CD14-positive monocyte (primary cell): ENCODE results near the gene TMEM87A. TPM values are rescaled to one million over a fixed set of nuclear protein-coding genes. Genes with fewer than 3 reads are reported as not detected.

Experiments used
- DNase-seq, 3 donors: peaks; one replicate each; pipeline ENCODE4 v3.0.0-alpha.2; 2011 to 2022
- H2AFZ ChIP-seq: 2 replicates; pipeline ENCODE4 v1.6.0; 2012; ENCODE audit warnings: mild to moderate bottlenecking, low read depth, low read length, inconsistent platforms; ENCODE audit not compliant: insufficient read depth, poor library complexity, severe bottlenecking
- H3K27ac ChIP-seq, 2 donors: 1 replicate in 1 of 2; 2 replicates in 1 of 2; pipeline ENCODE4 v1.5.1; 2012 to 2013; ENCODE audit warnings: low read length in 2 of 2, control low read depth in 1 of 2, inconsistent platforms in 1 of 2, low read depth in 1 of 2, mild to moderate bottlenecking in 1 of 2
- H3K27me3 ChIP-seq, 2 donors: one replicate each; pipeline versions ENCODE4 v1.6.0 to v1.6.1; 2011 to 2013; ENCODE audit warnings: low read length in 2 of 2; ENCODE audit not compliant: control insufficient read depth in 2 of 2, insufficient read depth in 2 of 2
- H3K36me3 ChIP-seq, 2 donors: replicated peaks in 1 of 2; 1 replicate in 1 of 2; 2 replicates in 1 of 2; pipeline versions ENCODE4 v1.5.1 to v1.6.1; 2012 to 2013; ENCODE audit warnings: low read length in 2 of 2, control low read depth in 1 of 2, inconsistent platforms in 1 of 2, mild to moderate bottlenecking in 1 of 2; ENCODE audit not compliant: insufficient read depth in 2 of 2, control insufficient read depth in 1 of 2
- H3K4me1 ChIP-seq, 2 donors: 1 replicate in 1 of 2; 2 replicates in 1 of 2; pipeline versions ENCODE4 v1.5.1 to v1.6.1; 2012 to 2013; ENCODE audit warnings: low read length in 2 of 2, control low read depth in 1 of 2, inconsistent platforms in 1 of 2, mild to moderate bottlenecking in 1 of 2, moderate library complexity in 1 of 2; ENCODE audit not compliant: insufficient read depth in 2 of 2, control insufficient read depth in 1 of 2
- H3K4me2 ChIP-seq: replicated peaks from 2 replicates; pipeline ENCODE3; 2012; ENCODE audit warnings: low read length, moderate library complexity, mild to moderate bottlenecking; ENCODE audit not compliant: poor library complexity, severe bottlenecking; ENCODE audit errors: extremely low read depth
- H3K4me3 ChIP-seq, 3 experiments: fragments of 200-600 bp in 1 of 3; sonication (generic) in 1 of 3; replicated peaks in 1 of 3; 1 replicate in 2 of 3; 2 replicates in 1 of 3; pipeline ENCODE4 v1.5.1; 2011 to 2013; ENCODE audit warnings: low read length in 3 of 3, mild to moderate bottlenecking in 3 of 3, control low read depth in 2 of 3, low read depth in 2 of 3, inconsistent platforms in 1 of 3, moderate library complexity in 1 of 3
- H3K79me2 ChIP-seq: 2 replicates; pipeline ENCODE4 v1.6.0; 2012; ENCODE audit warnings: mild to moderate bottlenecking, control low read depth, inconsistent platforms, low read length, moderate library complexity; ENCODE audit not compliant: insufficient read depth
- H3K9ac ChIP-seq: 2 replicates; pipeline ENCODE4 v1.6.0; 2017; ENCODE audit warnings: low read length, mild to moderate bottlenecking; ENCODE audit not compliant: insufficient read depth, poor library complexity, severe bottlenecking
- H3K9me3 ChIP-seq, 2 donors: replicated peaks in 1 of 2; 1 replicate in 1 of 2; 2 replicates in 1 of 2; pipeline versions ENCODE4 v1.5.1 to v1.6.1; 2012 to 2013; ENCODE audit warnings: low read length in 2 of 2, control low read depth in 1 of 2; ENCODE audit not compliant: control insufficient read depth in 1 of 2, insufficient read depth in 1 of 2
- H4K20me1 ChIP-seq: 2 replicates; pipeline ENCODE4 v1.6.0; 2012; ENCODE audit warnings: mild to moderate bottlenecking, low read length, control low read depth, moderate library complexity; ENCODE audit not compliant: insufficient read depth
- H3K27ac Mint-ChIP-seq, 7 donors: one replicate each; pipeline ENCODE4 v1.8.0; 2020; ENCODE audit warnings: mild to moderate bottlenecking in 7 of 7, mixed read lengths in 7 of 7, moderate library complexity in 6 of 7, inconsistent platforms in 2 of 7
- H3K27me3 Mint-ChIP-seq, 3 donors: one replicate each; pipeline ENCODE4 v1.8.0; 2021 to 2022; ENCODE audit warnings: low read depth in 3 of 3, mild to moderate bottlenecking in 3 of 3, mixed read lengths in 3 of 3, moderate library complexity in 3 of 3, inconsistent platforms in 1 of 3
- H3K36me3 Mint-ChIP-seq, 2 donors: one replicate each; pipeline ENCODE4 v1.8.0; 2020; ENCODE audit warnings: mixed read lengths in 2 of 2, inconsistent platforms in 1 of 2, mild to moderate bottlenecking in 1 of 2
- H3K4me1 Mint-ChIP-seq: one replicate; pipeline ENCODE4 v1.8.0; 2020; ENCODE audit warnings: mild to moderate bottlenecking, mixed read lengths
- H3K4me3 Mint-ChIP-seq, 2 donors: one replicate each; pipeline ENCODE4 v1.8.0; 2020; ENCODE audit warnings: mild to moderate bottlenecking in 2 of 2, mixed read lengths in 2 of 2, moderate library complexity in 1 of 2
- H3K9me3 Mint-ChIP-seq, 7 donors: one replicate each; pipeline ENCODE4 v1.8.0; 2020 to 2022; ENCODE audit warnings: mixed read lengths in 7 of 7, mild to moderate bottlenecking in 6 of 7, moderate library complexity in 6 of 7, inconsistent platforms in 2 of 7
- CTCF ChIP-seq: fragments of 200-600 bp; IDR thresholded peaks from one replicate; pipeline ENCODE4 v1.8.0; 2022; ENCODE audit warnings: antibody characterized with exemption, mild to moderate bottlenecking
- WGBS: methylation state at CpG from one replicate; pipeline ENCODE4 v1.1.5; 2013; ENCODE audit warnings: missing lambda C conversion rate; ENCODE audit not compliant: insufficient coverage; 5-methylcytosine and 5-hydroxymethylcytosine counted together
- intact Hi-C, 2 donors: fragments of 100-400 bp; cut with micrococcal nuclease; formaldehyde crosslinking; loops; one replicate each; pipeline versions ENCODE4 v1.15.0 to v1.15.1; 2023
- polyA plus RNA-seq, 3 donors: library from polyadenylated mRNA; depleted of rRNA in 1 of 3; unstranded in 2 of 3; stranded (reverse) in 1 of 3; fragments of 300-500 nt in 2 of 3; fragments of >200 nt in 1 of 3; fragmentation: Illumina TruSeq in 2 of 3; gene quantifications; 1 replicate in 2 of 3; 2 replicates in 1 of 3; pipeline ENCODE4 v1.2.3, GENCODE V29; 2012 to 2021

The TMEM87A gene
- polyA plus RNA-seq, 3 donors: 24.4 to 49.4 (median 39.3) TPM

- Mint-ChIP-seq H3K4me3 (peak overlapping the region; percentile 20 to 56), H3K27ac (peak overlapping the region; percentile 48 to 95 (median 91)), H3K36me3 (peaks cover 73 to 86% of the 10 kb centered on the region in 2 donors), H3K4me1 (peaks cover 25% of the 10 kb centered on the region), H3K9me3 (no peaks in the 10 kb centered on the region), H3K27me3 (no peaks in the 10 kb centered on the region)
- WGBS: 84% methylated on average over 5 of the region's 6 CpGs
- H4K20me1 ChIP-seq: peaks cover 6% of the 10 kb centered on the region
- DNase-seq: peak; percentile 17 to 66 (median 53)
- no peaks in the 10 kb centered on the region for H3K79me2 ChIP-seq
- no peaks in the 10 kb centered on the region for H3K9me3 ChIP-seq
- intact Hi-C loops: loop anchor here in 1 of 2 donors (2.0 kb wide), 1 partner anchor 26 kb away; the partner anchor contains the start of gene VPS39
- H3K27me3 ChIP-seq: no peaks in the 10 kb centered on the region
- no peak overlapping the region for H3K4me3 ChIP-seq
- peak overlapping the region in 1 of 2 donors; percentile 77 for H3K27ac ChIP-seq
- H3K36me3 ChIP-seq: peaks cover 63 to 88% of the 10 kb centered on the region in 2 donors
- peaks cover 25 to 31% of the 10 kb centered on the region in 2 donors for H3K4me1 ChIP-seq
- no peak overlapping the region for H2AFZ ChIP-seq
- no peak overlapping the region for H3K9ac ChIP-seq
- peak overlapping the region; percentile 20 for H3K4me2 ChIP-seq
- no peak for TF ChIP-seq CTCF
Measured at GRCh38 chr15:42182328-42182886, 90.8 kb downstream of the TMEM87A start.

GRCh38 chr15:42178056-42178455 lies 95.2 kb downstream of the TMEM87A start:
- 100% methylated on average over 1 of the region's 2 CpGs for WGBS
- peak overlapping the region in 1 of 7 donors; percentile 57 for H3K27ac Mint-ChIP-seq

More at GRCh38 chr15:42178056-42178455, 95.2 kb downstream of the TMEM87A start:
- no peaks in the 10 kb centered on the region for H3K9me3 Mint-ChIP-seq
- H3K27ac ChIP-seq: no peak overlapping the region
- H4K20me1 ChIP-seq: peaks cover 6% of the 10 kb centered on the region
- H3K27me3 ChIP-seq: no peaks in the 10 kb centered on the region
- no peak overlapping the region for H3K4me2 ChIP-seq
- H3K9ac ChIP-seq: no peak overlapping the region
- peaks cover 9 to 11% of the 10 kb centered on the region in 2 donors for H3K4me1 ChIP-seq
- no peak overlapping the region for H3K4me3 Mint-ChIP-seq
- no peaks in the 10 kb centered on the region for H3K27me3 Mint-ChIP-seq
- intact Hi-C loops: no loop called here
- DNase-seq: no peak
- H3K4me3 ChIP-seq: no peak overlapping the region
- peaks cover 80 to 93% of the 10 kb centered on the region in 2 donors for H3K36me3 Mint-ChIP-seq
- no peak for TF ChIP-seq CTCF
- no peaks in the 10 kb centered on the region for H3K9me3 ChIP-seq
- H3K4me1 Mint-ChIP-seq: peaks cover 9% of the 10 kb centered on the region
- H3K79me2 ChIP-seq: no peaks in the 10 kb centered on the region
- no peak overlapping the region for H2AFZ ChIP-seq
- peaks cover 77 to 97% of the 10 kb centered on the region in 2 donors for H3K36me3 ChIP-seq
